ENCODE data around the gene ECT2. TPM values are rescaled to one million over a fixed set of nuclear protein-coding genes. Genes with fewer than 3 reads are reported as not detected.

The ECT2 gene
- polyA plus RNA-seq, 1 of the 3 experiments (the other 2 are of a cell fraction), result 8.6 TPM

- H3K9me3 ChIP-seq, result no peaks in the 10 kb centered on the region
- H3K9ac ChIP-seq, result peak within 1 kb of the TSS; percentile 90
- peak within 1 kb of the TSS; percentile 91 to 93 for H3K4me3 ChIP-seq (ENCODE audit: low read depth in 2 of 2, low read length in 1 of 2)
- no peaks in the 10 kb centered on the region for H3K9me2 ChIP-seq
- peak within 1 kb of the TSS; percentile 85 to 96 for H3K27ac ChIP-seq (ENCODE audit: low read depth in 2 of 2, low read length in 1 of 2)
- peaks cover 0 to 7% of the 10 kb centered on the region in 2 experiments; a peak in 2 of 4 replicates for H3K4me1 ChIP-seq (ENCODE audit: control insufficient read depth in 1 of 2, insufficient read depth in 2 of 2, low read depth in 1 of 2, low read length in 1 of 2)
- ChIA-PET CTCF (interaction anchor here (0.6 to 2.9 kb wide), 23 partner anchors 9 to 264 kb away, joined by 3 to 18 read pairs (median 4); partner anchors contain the start of gene ECT2), POLR2A (no interaction called here)
- under 1% methylated on average over 22 of the region's 41 CpGs for WGBS (ENCODE audit: low lambda C conversion rate)
- H3K36me3 ChIP-seq (replicated peaks in 1 of 2; ENCODE audit: control insufficient read depth in 1 of 2, insufficient read depth in 2 of 2, low read length in 1 of 2), result no peaks in the 10 kb centered on the region
- H3F3A ChIP-seq (replicated peaks; ENCODE audit: insufficient read depth), result peaks cover 14% of the 10 kb centered on the region
- peak; percentile 85 for DNase-seq
- H3K4me2 ChIP-seq, result peak within 1 kb of the TSS; percentile 78
- peak within 1 kb of the TSS; percentile 89 for H2AFZ ChIP-seq (ENCODE audit: low read depth)
- no peaks in the 10 kb centered on the region for H4K20me1 ChIP-seq (ENCODE audit: insufficient read depth)
- H3K79me2 ChIP-seq (ENCODE audit: insufficient read depth), result peaks cover 45% of the 10 kb centered on the region
- H3K27me3 ChIP-seq (ENCODE audit: insufficient read depth), result no peaks in the 10 kb centered on the region
- TF ChIP-seq CHD2 (IDR thresholded peaks at IDR 0.05; ENCODE audit: low read length, partially characterized antibody) (no peak), TAF1 (IDR thresholded peaks at IDR 0.05; ENCODE audit: borderline replicate concordance, low read depth, low read length) (peak; percentile 68; the same call in 1 of the 2 replicates), TCF12 (IDR thresholded peaks at IDR 0.05) (peak; percentile 63), EP300 (IDR thresholded peaks at IDR 0.05; ENCODE audit: borderline replicate concordance in 1 of 2, low read depth in 1 of 2, low read length in 1 of 2) (peak in 1 of 2 experiments; percentile 50; a peak in 1 of 4 replicates), GATA2 (CRISPR knock-in tag; IDR thresholded peaks at IDR 0.05) (no peak), USF2 (IDR thresholded peaks at IDR 0.05; ENCODE audit: borderline replicate concordance, low read depth, low read length) (no peak), RFX5 (IDR thresholded peaks at IDR 0.05; ENCODE audit: low read length) (peak; percentile 47; the same call in 1 of the 2 replicates), RCOR1 (IDR thresholded peaks at IDR 0.05; ENCODE audit: low read length) (0 out of 2 replicates have a peak, but pooled peaks have one; percentile 3), FOXM1 (IDR thresholded peaks at IDR 0.05; ENCODE audit: low read depth) (no peak; the same call in 1 of the 2 replicates), MEF2A (IDR thresholded peaks at IDR 0.05; ENCODE audit: borderline replicate concordance, low read depth) (no peak), GABPA (IDR thresholded peaks at IDR 0.05; ENCODE audit: low read depth) (peak; percentile 72), NRF1 (IDR thresholded peaks at IDR 0.05; ENCODE audit: low read depth, low read length) (peak; percentile 37; the same call in 1 of the 2 replicates), JUND (IDR thresholded peaks at IDR 0.05) (peak; percentile 43; the same call in 1 of the 2 replicates), TEAD4 (IDR thresholded peaks at IDR 0.05; ENCODE audit: borderline replicate concordance, insufficient read depth) (0 out of 2 replicates have a peak, but pooled peaks have one; percentile 34), NFIC (IDR thresholded peaks at IDR 0.05; ENCODE audit: borderline replicate concordance) (peak; percentile 18; the same call in 1 of the 2 replicates), IRF3 (IDR thresholded peaks at IDR 0.05; ENCODE audit: low read depth, low read length) (no peak), POLR2AphosphoS5 (IDR thresholded peaks at IDR 0.05; ENCODE audit: low read depth, low read length) (peak; percentile 92), MAX (IDR thresholded peaks at IDR 0.05; ENCODE audit: low read depth) (peak; percentile 83), SMC3 (IDR thresholded peaks at IDR 0.05; ENCODE audit: low read depth, low read length) (peak; percentile 59), MXI1 (IDR thresholded peaks at IDR 0.05; ENCODE audit: low read depth, low read length) (peak; percentile 73), RAD21 (IDR thresholded peaks at IDR 0.05; ENCODE audit: low read length) (peak; percentile 75), ELF1 (IDR thresholded peaks at IDR 0.05) (peak; percentile 50; the same call in 1 of the 2 replicates), PBX3 (IDR thresholded peaks at IDR 0.05) (peak; percentile 47; the same call in 1 of the 2 replicates), YY1 (IDR thresholded peaks at IDR 0.05; ENCODE audit: low read depth) (0 out of 2 replicates have a peak, but pooled peaks have one; percentile 15)
- TF ChIP-seq, protein P1, sequence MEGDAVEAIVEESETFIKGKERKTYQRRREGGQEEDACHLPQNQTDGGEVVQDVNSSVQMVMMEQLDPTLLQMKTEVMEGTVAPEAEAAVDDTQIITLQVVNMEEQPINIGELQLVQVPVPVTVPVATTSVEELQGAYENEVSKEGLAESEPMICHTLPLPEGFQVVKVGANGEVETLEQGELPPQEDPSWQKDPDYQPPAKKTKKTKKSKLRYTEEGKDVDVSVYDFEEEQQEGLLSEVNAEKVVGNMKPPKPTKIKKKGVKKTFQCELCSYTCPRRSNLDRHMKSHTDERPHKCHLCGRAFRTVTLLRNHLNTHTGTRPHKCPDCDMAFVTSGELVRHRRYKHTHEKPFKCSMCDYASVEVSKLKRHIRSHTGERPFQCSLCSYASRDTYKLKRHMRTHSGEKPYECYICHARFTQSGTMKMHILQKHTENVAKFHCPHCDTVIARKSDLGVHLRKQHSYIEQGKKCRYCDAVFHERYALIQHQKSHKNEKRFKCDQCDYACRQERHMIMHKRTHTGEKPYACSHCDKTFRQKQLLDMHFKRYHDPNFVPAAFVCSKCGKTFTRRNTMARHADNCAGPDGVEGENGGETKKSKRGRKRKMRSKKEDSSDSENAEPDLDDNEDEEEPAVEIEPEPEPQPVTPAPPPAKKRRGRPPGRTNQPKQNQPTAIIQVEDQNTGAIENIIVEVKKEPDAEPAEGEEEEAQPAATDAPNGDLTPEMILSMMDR (IDR thresholded peaks at IDR 0.05), result peak; percentile 79
- TF ChIP-seq, protein P2, sequence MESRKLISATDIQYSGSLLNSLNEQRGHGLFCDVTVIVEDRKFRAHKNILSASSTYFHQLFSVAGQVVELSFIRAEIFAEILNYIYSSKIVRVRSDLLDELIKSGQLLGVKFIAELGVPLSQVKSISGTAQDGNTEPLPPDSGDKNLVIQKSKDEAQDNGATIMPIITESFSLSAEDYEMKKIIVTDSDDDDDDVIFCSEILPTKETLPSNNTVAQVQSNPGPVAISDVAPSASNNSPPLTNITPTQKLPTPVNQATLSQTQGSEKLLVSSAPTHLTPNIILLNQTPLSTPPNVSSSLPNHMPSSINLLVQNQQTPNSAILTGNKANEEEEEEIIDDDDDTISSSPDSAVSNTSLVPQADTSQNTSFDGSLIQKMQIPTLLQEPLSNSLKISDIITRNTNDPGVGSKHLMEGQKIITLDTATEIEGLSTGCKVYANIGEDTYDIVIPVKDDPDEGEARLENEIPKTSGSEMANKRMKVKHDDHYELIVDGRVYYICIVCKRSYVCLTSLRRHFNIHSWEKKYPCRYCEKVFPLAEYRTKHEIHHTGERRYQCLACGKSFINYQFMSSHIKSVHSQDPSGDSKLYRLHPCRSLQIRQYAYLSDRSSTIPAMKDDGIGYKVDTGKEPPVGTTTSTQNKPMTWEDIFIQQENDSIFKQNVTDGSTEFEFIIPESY (IDR thresholded peaks at IDR 0.05; ENCODE audit: borderline replicate concordance, low read depth), result no peak
These were observed 39.7 kb upstream of the ECT2 start, which contains the start of gene NCEH1 for GRCh38 chr3:172710664-172711453. Gene NCEH1 (minus strand): TSS chr3:172711067. CDS start chr3:172710984, 83 bp downstream.
